SK-N-SH (cell line): ENCODE data around the gene ASIC3. TPM values are rescaled to one million over a fixed set of nuclear protein-coding genes. Genes with fewer than 3 reads are reported as not detected.

ENCODE experiments used
- CTCF ChIA-PET: fragments of 300-600, 350-600 bp; formaldehyde crosslinking; extraction: SDS; loops from one replicate; lab custom pipeline; 2021; lab: Yijun Ruan, JAX
- POLR2A ChIA-PET: fragments of 350-600 bp; sonication (Branson Sonifier 250); formaldehyde crosslinking; extraction: SDS; loops from one replicate; lab custom pipeline; 2020; ENCODE audit warnings: antibody characterized with exemption, inconsistent platforms; lab: Yijun Ruan, JAX
- DNase-seq: peaks from one replicate; pipeline ENCODE4 v3.0.0; 2012
- H2AFZ ChIP-seq: fragments of 200-600 bp; sonication (generic); 2 replicates; pipeline ENCODE4 v1.8.1; 2016; ENCODE audit warnings: antibody characterized with exemption, mild to moderate bottlenecking, low read depth
- H3F3A ChIP-seq: fragments of 200-600 bp; sonication (generic); replicated peaks from 2 replicates; pipeline ENCODE3; 2016; ENCODE audit warnings: antibody characterized with exemption, mild to moderate bottlenecking; ENCODE audit not compliant: insufficient read depth
- H3K27ac ChIP-seq, 2 experiments: fragments of 200-500 bp in 1 of 2; fragments of 200-600 bp in 1 of 2; sonication (Bioruptor generic) in 1 of 2; sonication (generic), shearing (Covaris generic) in 1 of 2; 2 replicates each; pipeline versions ENCODE4 v1.5.1 to v1.6.1; 2014 to 2016; ENCODE audit warnings: low read depth in 2 of 2, inconsistent platforms in 1 of 2, low read length in 1 of 2, mild to moderate bottlenecking in 1 of 2, mixed read lengths in 1 of 2
- H3K27me3 ChIP-seq: fragments of 200-600 bp; sonication (generic), shearing (Covaris generic); 2 replicates; pipeline ENCODE4 v1.6.1; 2016; ENCODE audit warnings: mixed run types; ENCODE audit not compliant: insufficient read depth
- H3K36me3 ChIP-seq, 2 experiments: fragments of 200-500 bp in 1 of 2; fragments of 200-600 bp in 1 of 2; sonication (Bioruptor generic) in 1 of 2; sonication (generic) in 1 of 2; replicated peaks in 1 of 2; 2 replicates each; pipeline versions ENCODE3 to v1.5.1; 2014 to 2016; ENCODE audit warnings: low read length in 1 of 2, mild to moderate bottlenecking in 1 of 2; ENCODE audit not compliant: insufficient read depth in 2 of 2, control insufficient read depth in 1 of 2
- H3K4me1 ChIP-seq, 2 experiments: fragments of 200-500 bp in 1 of 2; fragments of 200-600 bp in 1 of 2; sonication (Bioruptor generic) in 1 of 2; sonication (generic), shearing (Covaris generic) in 1 of 2; 2 replicates each; pipeline versions ENCODE4 v1.5.1 to v1.6.1; 2014 to 2016; ENCODE audit warnings: low read depth in 1 of 2, low read length in 1 of 2, mixed run types in 1 of 2; ENCODE audit not compliant: insufficient read depth in 2 of 2, control insufficient read depth in 1 of 2
- H3K4me2 ChIP-seq: fragments of 200-600 bp; sonication (generic), shearing (Covaris generic); 2 replicates; pipeline ENCODE4 v1.6.1; 2017; ENCODE audit warnings: mixed run types
- H3K4me3 ChIP-seq, 2 experiments: fragments of 200-500 bp in 1 of 2; fragments of 200-600 bp in 1 of 2; sonication (Bioruptor generic) in 1 of 2; sonication (generic), shearing (Covaris generic) in 1 of 2; 2 replicates each; pipeline versions ENCODE4 v1.5.1 to v1.8.1; 2014 to 2016; ENCODE audit warnings: low read depth in 2 of 2, inconsistent platforms in 1 of 2, low read length in 1 of 2, mild to moderate bottlenecking in 1 of 2, mixed read lengths in 1 of 2, moderate library complexity in 1 of 2
- H3K79me2 ChIP-seq: fragments of 200-600 bp; sonication (generic); 2 replicates; pipeline ENCODE4 v1.8.1; 2017; ENCODE audit warnings: mild to moderate bottlenecking; ENCODE audit not compliant: insufficient read depth
- H3K9ac ChIP-seq: fragments of 200-600 bp; sonication (generic); 2 replicates; pipeline ENCODE4 v1.6.1; 2017; ENCODE audit warnings: mixed run types
- H3K9me2 ChIP-seq: fragments of 200-600 bp; sonication (generic); 2 replicates; pipeline ENCODE4 v1.6.1; 2017; ENCODE audit warnings: mixed run types
- H3K9me3 ChIP-seq: fragments of 200-600 bp; sonication (generic); 2 replicates; pipeline ENCODE4 v1.6.1; 2017; ENCODE audit warnings: mixed run types, mild to moderate bottlenecking, moderate library complexity
- H4K20me1 ChIP-seq: fragments of 200-600 bp; sonication (generic); 2 replicates; pipeline ENCODE4 v1.6.1; 2017; ENCODE audit warnings: mild to moderate bottlenecking, mixed run types; ENCODE audit not compliant: insufficient read depth
- CHD2 ChIP-seq: fragments of 150-350 bp; IDR thresholded peaks from 2 replicates; pipeline ENCODE4 v1.6.1; 2018; ENCODE audit warnings: low read length; ENCODE audit not compliant: partially characterized antibody
- EZH2phosphoT487 ChIP-seq: fragments of 200-600 bp; sonication (generic); IDR thresholded peaks from 2 replicates; pipeline ENCODE4 v1.6.1; 2017; ENCODE audit warnings: low read depth, mixed run types, mild to moderate bottlenecking, antibody characterized with exemption, moderate library complexity, borderline replicate concordance
- GATA2 ChIP-seq: sonication (generic); formaldehyde crosslinking; IDR thresholded peaks from 2 replicates; pipeline ENCODE4 v1.5.0; 2020; ENCODE audit warnings: mild to moderate bottlenecking, missing genetic modification reagents
- NFIC ChIP-seq: IDR thresholded peaks from 2 replicates; pipeline ENCODE4 v1.4.0; 2012; ENCODE audit warnings: borderline replicate concordance
- NRF1 ChIP-seq: IDR thresholded peaks from 2 replicates; pipeline ENCODE4 v1.6.1; 2012; ENCODE audit warnings: low read depth, mild to moderate bottlenecking, low read length
- PBX3 ChIP-seq: IDR thresholded peaks from 2 replicates; pipeline ENCODE4; 2012
- REST ChIP-seq: IDR thresholded peaks from 2 replicates; pipeline ENCODE4 v1.6.1; 2012; ENCODE audit warnings: mild to moderate bottlenecking, low read depth, low read length, moderate library complexity
- RXRA ChIP-seq: IDR thresholded peaks from 2 replicates; pipeline ENCODE4 v1.4.0; 2012; ENCODE audit warnings: low read depth, mild to moderate bottlenecking, borderline replicate concordance
- SIN3A ChIP-seq: IDR thresholded peaks from 2 replicates; pipeline ENCODE4 v1.6.1; 2012; ENCODE audit warnings: low read depth, mild to moderate bottlenecking, low read length, moderate library complexity, borderline replicate concordance
- SMC3 ChIP-seq: IDR thresholded peaks from 2 replicates; pipeline ENCODE4 v1.6.1; 2012; ENCODE audit warnings: low read depth, low read length, improper control_type of control experiment
- TAF1 ChIP-seq: IDR thresholded peaks from 2 replicates; pipeline ENCODE4 v1.6.1; 2012; ENCODE audit warnings: low read depth, mild to moderate bottlenecking, low read length, moderate library complexity, borderline replicate concordance
- TCF12 ChIP-seq: IDR thresholded peaks from 2 replicates; pipeline ENCODE4 v1.4.0; 2012
- WGBS: methylation state at CpG from one replicate; pipeline ENCODE4 v1.1.6; 2017; ENCODE audit warnings: low lambda C conversion rate; 5-methylcytosine and 5-hydroxymethylcytosine counted together
- polyA plus RNA-seq, 3 experiments: library from polyadenylated mRNA; depleted of rRNA; stranded (reverse); fragments of >200 nt; gene quantifications; 2 replicates each; pipeline ENCODE4 v1.2.3, GENCODE V29; 2012
- TF ChIP-seq, protein P1 (sequence below): fragments of 150-350 bp; IDR thresholded peaks from 2 replicates; pipeline ENCODE4 v1.6.1; 2017; ENCODE audit warnings: antibody characterized with exemption, low read length, low read depth, borderline replicate concordance
- TF ChIP-seq, protein P2 (sequence below): fragments of 150-350 bp; IDR thresholded peaks from 2 replicates; pipeline ENCODE4 v1.6.1; 2016; ENCODE audit warnings: mild to moderate bottlenecking, low read depth, low read length
- TF ChIP-seq, protein P3 (sequence below): fragments of 200-600 bp; sonication (generic); IDR thresholded peaks from 2 replicates; pipeline ENCODE4 v1.6.1; 2017; ENCODE audit warnings: antibody characterized with exemption, mild to moderate bottlenecking, moderate library complexity

ASIC3 gene
- polyA plus RNA-seq, 1 of the 3 experiments (the other 2 are of a cell fraction), result 4.5 TPM

- TF ChIP-seq, protein P1, sequence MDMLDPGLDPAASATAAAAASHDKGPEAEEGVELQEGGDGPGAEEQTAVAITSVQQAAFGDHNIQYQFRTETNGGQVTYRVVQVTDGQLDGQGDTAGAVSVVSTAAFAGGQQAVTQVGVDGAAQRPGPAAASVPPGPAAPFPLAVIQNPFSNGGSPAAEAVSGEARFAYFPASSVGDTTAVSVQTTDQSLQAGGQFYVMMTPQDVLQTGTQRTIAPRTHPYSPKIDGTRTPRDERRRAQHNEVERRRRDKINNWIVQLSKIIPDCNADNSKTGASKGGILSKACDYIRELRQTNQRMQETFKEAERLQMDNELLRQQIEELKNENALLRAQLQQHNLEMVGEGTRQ, result no peak
- TF ChIP-seq SMC3 (no peak), TCF12 (no peak), NFIC (no peak), EZH2phosphoT487 (no peak), GATA2 (no peak)
- TF ChIP-seq, protein P2, sequence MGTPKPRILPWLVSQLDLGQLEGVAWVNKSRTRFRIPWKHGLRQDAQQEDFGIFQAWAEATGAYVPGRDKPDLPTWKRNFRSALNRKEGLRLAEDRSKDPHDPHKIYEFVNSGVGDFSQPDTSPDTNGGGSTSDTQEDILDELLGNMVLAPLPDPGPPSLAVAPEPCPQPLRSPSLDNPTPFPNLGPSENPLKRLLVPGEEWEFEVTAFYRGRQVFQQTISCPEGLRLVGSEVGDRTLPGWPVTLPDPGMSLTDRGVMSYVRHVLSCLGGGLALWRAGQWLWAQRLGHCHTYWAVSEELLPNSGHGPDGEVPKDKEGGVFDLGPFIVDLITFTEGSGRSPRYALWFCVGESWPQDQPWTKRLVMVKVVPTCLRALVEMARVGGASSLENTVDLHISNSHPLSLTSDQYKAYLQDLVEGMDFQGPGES, result no peak
These were observed 23.8 kb upstream of the ASIC3 start, which contains the start of gene ATG9B (continued) for GRCh38 chr7:151024435-151025056.

- CTCF ChIA-PET, result interaction anchor here (0.7 to 6.4 kb wide), 6 partner anchors 8 to 86 kb away, joined by 3 to 73 read pairs (median 4); no protein-coding TSS in a partner anchor
- no peak overlapping the region for H3K4me2 ChIP-seq
- no peaks in the 10 kb centered on the region for H4K20me1 ChIP-seq
- H3K27me3 ChIP-seq, result peaks cover 5% of the 10 kb centered on the region; the same call in 1 of the 2 replicates
- H3F3A ChIP-seq, result peaks cover 5% of the 10 kb centered on the region
- H3K36me3 ChIP-seq, result peaks cover 0 to under 1% of the 10 kb centered on the region in 2 experiments
- H3K9me2 ChIP-seq, result no peaks in the 10 kb centered on the region
- H3K9ac ChIP-seq, result no peak overlapping the region
- no peak for DNase-seq
- no peaks in the 10 kb centered on the region for H3K9me3 ChIP-seq
- peaks cover 26% of the 10 kb centered on the region for H3K79me2 ChIP-seq
- no peak overlapping the region for H3K27ac ChIP-seq
- WGBS, result 66% methylated on average over 4 of the region's 4 CpGs
- no peak overlapping the region for H3K4me3 ChIP-seq
- peaks cover 7 to 10% of the 10 kb centered on the region in 2 experiments; a peak in 2 of 4 replicates for H3K4me1 ChIP-seq
- POLR2A ChIA-PET, result no interaction called here
- H2AFZ ChIP-seq, result no peak overlapping the region
- TF ChIP-seq RXRA (no peak), PBX3 (no peak), SIN3A (no peak), CHD2 (no peak), TAF1 (no peak), REST (no peak), NRF1 (no peak)
- TF ChIP-seq, protein P2, result no peak
- TF ChIP-seq, protein P3, sequence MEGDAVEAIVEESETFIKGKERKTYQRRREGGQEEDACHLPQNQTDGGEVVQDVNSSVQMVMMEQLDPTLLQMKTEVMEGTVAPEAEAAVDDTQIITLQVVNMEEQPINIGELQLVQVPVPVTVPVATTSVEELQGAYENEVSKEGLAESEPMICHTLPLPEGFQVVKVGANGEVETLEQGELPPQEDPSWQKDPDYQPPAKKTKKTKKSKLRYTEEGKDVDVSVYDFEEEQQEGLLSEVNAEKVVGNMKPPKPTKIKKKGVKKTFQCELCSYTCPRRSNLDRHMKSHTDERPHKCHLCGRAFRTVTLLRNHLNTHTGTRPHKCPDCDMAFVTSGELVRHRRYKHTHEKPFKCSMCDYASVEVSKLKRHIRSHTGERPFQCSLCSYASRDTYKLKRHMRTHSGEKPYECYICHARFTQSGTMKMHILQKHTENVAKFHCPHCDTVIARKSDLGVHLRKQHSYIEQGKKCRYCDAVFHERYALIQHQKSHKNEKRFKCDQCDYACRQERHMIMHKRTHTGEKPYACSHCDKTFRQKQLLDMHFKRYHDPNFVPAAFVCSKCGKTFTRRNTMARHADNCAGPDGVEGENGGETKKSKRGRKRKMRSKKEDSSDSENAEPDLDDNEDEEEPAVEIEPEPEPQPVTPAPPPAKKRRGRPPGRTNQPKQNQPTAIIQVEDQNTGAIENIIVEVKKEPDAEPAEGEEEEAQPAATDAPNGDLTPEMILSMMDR, result no peak
- TF ChIP-seq, protein P1, result no peak
These were observed 22.2 kb upstream of the ASIC3 start for GRCh38 chr7:151025924-151026671.
